PFSK-1 (cell line): Measurements from ENCODE around the gene GHRL.

Source experiments
- FOXP2 ChIP-seq: optimal IDR thresholded peaks from 2 replicates; pipeline ENCODE3; 2011; ENCODE audit warnings: borderline replicate concordance, control low read depth, inconsistent platforms; ENCODE audit not compliant: insufficient read depth; ENCODE audit errors: extremely low read length, extremely low read depth
- POLR2AphosphoS5 ChIP-seq: IDR thresholded peaks from 2 replicates; pipeline ENCODE4 v1.6.1; 2012; ENCODE audit warnings: low read depth, mild to moderate bottlenecking, control low read depth, low read length, moderate library complexity
- SIN3A ChIP-seq: IDR thresholded peaks from 2 replicates; pipeline ENCODE4 v1.6.1; 2012; ENCODE audit warnings: mild to moderate bottlenecking, low read length, moderate library complexity, borderline replicate concordance; ENCODE audit not compliant: insufficient read depth
- TAF1 ChIP-seq: IDR thresholded peaks from 2 replicates; pipeline ENCODE4 v1.6.1; 2012; ENCODE audit warnings: low read length, control low read depth, borderline replicate concordance; ENCODE audit not compliant: insufficient read depth
- TF ChIP-seq, protein P1 (sequence below), 2 experiments: IDR thresholded peaks; 2 replicates each; pipeline versions ENCODE4 v1.6.1 to v1.8.0; 2011 to 2012; ENCODE audit warnings: low read depth in 2 of 2, low read length in 2 of 2, control low read depth in 1 of 2, inconsistent platforms in 1 of 2, mild to moderate bottlenecking in 1 of 2, moderate library complexity in 1 of 2; ENCODE audit not compliant: insufficient read depth in 1 of 2

The GHRL gene

DNA sequence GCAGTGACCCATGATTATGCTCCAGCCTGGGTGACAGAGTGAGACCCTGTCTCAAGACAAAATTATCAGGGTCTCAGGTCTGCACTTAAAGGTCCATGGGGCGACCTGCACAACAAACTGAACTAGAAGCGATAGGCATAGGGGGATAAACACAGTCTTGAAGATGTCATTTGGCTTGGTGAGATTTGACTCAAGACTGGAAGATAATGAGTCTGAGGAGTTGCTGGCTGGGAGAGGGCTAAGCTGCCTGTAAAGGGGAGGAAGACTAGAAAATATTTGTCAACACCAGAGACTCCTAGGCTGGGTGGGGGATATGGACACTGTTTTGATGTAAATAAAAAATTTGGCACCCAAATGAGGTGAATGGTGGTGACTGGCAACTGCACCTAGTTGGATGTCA lies 19.8 kb downstream of the GHRL start:
- TF ChIP-seq TAF1 (no peak), SIN3A (no peak), FOXP2 (no peak), POLR2AphosphoS5 (no peak)
- TF ChIP-seq, protein P1, sequence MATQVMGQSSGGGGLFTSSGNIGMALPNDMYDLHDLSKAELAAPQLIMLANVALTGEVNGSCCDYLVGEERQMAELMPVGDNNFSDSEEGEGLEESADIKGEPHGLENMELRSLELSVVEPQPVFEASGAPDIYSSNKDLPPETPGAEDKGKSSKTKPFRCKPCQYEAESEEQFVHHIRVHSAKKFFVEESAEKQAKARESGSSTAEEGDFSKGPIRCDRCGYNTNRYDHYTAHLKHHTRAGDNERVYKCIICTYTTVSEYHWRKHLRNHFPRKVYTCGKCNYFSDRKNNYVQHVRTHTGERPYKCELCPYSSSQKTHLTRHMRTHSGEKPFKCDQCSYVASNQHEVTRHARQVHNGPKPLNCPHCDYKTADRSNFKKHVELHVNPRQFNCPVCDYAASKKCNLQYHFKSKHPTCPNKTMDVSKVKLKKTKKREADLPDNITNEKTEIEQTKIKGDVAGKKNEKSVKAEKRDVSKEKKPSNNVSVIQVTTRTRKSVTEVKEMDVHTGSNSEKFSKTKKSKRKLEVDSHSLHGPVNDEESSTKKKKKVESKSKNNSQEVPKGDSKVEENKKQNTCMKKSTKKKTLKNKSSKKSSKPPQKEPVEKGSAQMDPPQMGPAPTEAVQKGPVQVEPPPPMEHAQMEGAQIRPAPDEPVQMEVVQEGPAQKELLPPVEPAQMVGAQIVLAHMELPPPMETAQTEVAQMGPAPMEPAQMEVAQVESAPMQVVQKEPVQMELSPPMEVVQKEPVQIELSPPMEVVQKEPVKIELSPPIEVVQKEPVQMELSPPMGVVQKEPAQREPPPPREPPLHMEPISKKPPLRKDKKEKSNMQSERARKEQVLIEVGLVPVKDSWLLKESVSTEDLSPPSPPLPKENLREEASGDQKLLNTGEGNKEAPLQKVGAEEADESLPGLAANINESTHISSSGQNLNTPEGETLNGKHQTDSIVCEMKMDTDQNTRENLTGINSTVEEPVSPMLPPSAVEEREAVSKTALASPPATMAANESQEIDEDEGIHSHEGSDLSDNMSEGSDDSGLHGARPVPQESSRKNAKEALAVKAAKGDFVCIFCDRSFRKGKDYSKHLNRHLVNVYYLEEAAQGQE (IDR thresholded peaks at IDR 0.05; ENCODE audit: insufficient read depth in 1 of 2, low read depth in 2 of 2, low read length in 2 of 2) = no peak

GRCh38 chr3:10269443-10269842 lies 23.3 kb downstream of the GHRL start:
- no peak for TF ChIP-seq SIN3A
- no peak for TF ChIP-seq TAF1
- TF ChIP-seq POLR2AphosphoS5 = no peak
- TF ChIP-seq, protein P1 (IDR thresholded peaks at IDR 0.05; ENCODE audit: insufficient read depth in 1 of 2, low read depth in 2 of 2, low read length in 2 of 2) = no peak
- no peak for TF ChIP-seq FOXP2

DNA sequence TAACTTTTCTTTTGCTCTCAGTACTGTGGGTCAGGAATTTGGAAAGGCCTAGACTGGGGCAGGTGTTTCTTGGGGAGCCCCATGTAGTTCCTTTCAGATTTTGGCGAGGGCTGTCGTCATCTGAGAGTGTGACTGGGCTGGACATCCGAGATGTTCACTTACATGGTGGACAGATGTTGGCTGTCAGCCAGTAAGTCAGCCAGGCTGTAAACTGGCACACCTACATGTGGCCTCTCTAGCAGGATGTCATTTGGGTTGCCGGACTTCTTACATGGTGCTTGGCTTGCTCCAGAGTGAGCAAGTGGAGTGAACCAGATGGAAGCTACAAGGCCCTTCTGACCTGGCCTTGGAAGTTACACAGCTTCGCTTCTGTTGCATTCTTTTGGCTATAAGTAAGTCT lies 23.8 kb downstream of the GHRL start:
- TF ChIP-seq TAF1 (no peak), FOXP2 (no peak), POLR2AphosphoS5 (no peak), SIN3A (no peak)
- TF ChIP-seq, protein P1 (IDR thresholded peaks at IDR 0.05; ENCODE audit: insufficient read depth in 1 of 2, low read depth in 2 of 2, low read length in 2 of 2) = no peak

DNA sequence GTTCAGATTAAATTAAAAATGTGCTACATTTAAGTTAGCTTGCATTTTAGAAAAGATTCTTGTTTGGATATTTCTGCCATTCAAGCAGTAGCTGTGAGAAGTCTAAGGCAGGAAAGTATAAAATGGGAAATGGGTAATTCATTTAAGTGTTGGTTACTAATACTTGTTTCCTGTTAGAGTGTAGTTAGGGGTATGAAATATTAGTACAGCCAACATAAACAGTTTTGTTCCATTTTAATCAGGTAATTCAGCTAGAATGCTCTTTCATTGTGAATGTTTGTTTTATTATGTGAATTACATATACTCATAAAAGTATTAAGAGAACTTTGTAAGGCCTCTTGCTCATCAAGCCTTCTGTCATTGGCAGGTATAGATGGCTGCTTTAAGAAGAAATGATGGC lies 24.6 kb downstream of the GHRL start:
- TF ChIP-seq POLR2AphosphoS5 = no peak

GRCh38 chr3:10265833-10266232 lies 26.9 kb downstream of the GHRL start:
- no peak for TF ChIP-seq FOXP2
- TF ChIP-seq, protein P1 (IDR thresholded peaks at IDR 0.05; ENCODE audit: insufficient read depth in 1 of 2, low read depth in 2 of 2, low read length in 2 of 2) = no peak
- TF ChIP-seq TAF1 = no peak
- no peak for TF ChIP-seq POLR2AphosphoS5
- TF ChIP-seq SIN3A = no peak
